Astrocyte of the cerebellum (primary cell): ENCODE measurements around the gene ZDHHC4.

Experiments used
- DNase-seq: peaks from one replicate; pipeline ENCODE4 v3.0.0-alpha.2; 2011; ENCODE audit warnings: low read depth
- H3K4me3 ChIP-seq: 2 replicates; pipeline ENCODE4 v1.5.1; 2011; ENCODE audit warnings: mild to moderate bottlenecking, low read depth, low read length, moderate library complexity
- in situ Hi-C: cut with HindIII; loops from 2 replicates; pipeline ENCODE4 v1.10.0; 2017; ENCODE audit warnings: low sequenced_read_pairs
- TF ChIP-seq, protein P1 (sequence below): IDR thresholded peaks from 2 replicates; pipeline ENCODE4 v1.5.1; 2012; ENCODE audit warnings: low read length, low read depth, moderate library complexity, mild to moderate bottlenecking; ENCODE audit errors: missing control alignments

Gene ZDHHC4

DNA sequence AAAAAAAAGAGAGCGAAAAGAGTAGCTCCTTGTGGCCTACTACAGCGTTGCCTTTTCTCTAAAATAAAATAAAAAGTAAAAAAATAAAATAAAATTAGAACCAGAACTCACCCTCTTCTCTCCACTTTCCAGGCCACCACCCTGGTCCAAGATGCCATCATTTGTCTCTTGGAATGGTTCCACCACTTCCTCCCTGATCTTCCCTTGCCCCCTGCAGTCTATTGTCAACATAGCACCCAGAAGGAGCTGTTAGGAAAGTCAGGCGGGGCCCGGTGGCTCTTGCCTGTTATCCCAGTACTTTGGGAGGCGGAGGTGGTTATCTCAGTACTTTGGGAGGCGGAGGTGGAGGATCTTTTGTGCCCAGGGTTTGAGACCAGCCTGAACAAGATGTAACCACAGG lies 18.4 kb upstream of the ZDHHC4 start:
- DNase-seq, result no peak
- TF ChIP-seq, protein P1, sequence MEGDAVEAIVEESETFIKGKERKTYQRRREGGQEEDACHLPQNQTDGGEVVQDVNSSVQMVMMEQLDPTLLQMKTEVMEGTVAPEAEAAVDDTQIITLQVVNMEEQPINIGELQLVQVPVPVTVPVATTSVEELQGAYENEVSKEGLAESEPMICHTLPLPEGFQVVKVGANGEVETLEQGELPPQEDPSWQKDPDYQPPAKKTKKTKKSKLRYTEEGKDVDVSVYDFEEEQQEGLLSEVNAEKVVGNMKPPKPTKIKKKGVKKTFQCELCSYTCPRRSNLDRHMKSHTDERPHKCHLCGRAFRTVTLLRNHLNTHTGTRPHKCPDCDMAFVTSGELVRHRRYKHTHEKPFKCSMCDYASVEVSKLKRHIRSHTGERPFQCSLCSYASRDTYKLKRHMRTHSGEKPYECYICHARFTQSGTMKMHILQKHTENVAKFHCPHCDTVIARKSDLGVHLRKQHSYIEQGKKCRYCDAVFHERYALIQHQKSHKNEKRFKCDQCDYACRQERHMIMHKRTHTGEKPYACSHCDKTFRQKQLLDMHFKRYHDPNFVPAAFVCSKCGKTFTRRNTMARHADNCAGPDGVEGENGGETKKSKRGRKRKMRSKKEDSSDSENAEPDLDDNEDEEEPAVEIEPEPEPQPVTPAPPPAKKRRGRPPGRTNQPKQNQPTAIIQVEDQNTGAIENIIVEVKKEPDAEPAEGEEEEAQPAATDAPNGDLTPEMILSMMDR, result no peak
- no peak overlapping the region for H3K4me3 ChIP-seq
- in situ Hi-C loops, result no loop called here

DNA sequence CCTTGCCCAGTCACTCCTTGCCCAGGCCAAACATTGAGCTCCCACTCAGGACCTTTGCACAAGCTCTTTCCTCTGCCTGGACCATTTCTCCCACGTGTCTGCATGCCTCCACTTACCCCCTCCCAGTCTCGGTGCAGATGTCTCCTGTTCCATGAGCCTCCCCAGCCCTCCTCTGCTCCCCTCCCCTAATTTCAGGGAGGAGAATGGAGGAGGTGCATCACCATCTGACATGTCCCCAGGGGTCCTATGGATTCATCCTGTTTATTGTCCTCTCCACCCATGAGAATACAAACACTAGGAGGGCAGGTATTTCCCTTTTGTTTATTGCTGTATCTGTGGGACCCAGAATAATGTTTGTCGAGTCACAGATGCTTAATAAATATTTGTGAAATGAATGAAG lies 17.4 kb upstream of the ZDHHC4 start:
- TF ChIP-seq, protein P1, result no peak
- DNase-seq, result no peak
- no peak overlapping the region for H3K4me3 ChIP-seq
- in situ Hi-C loops, result no loop called here

DNA sequence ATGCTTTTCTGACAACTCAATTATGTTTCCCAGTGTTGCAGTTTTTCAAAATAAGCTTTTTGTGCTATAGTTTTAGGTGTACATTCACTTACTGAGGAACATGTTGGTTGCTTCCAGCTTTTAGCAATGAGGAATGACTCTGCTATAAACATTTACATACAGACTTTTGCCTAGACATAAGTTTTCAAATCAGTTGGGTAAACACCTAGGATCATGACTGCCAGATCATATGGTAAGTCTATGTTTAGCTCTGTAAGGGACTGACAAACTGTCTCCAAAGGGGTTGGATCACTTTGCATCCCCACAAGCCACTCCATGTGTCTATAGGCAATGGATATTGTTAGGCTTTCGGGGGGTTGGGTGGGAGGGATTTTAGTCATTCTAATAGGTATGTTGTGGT lies 15.1 kb upstream of the ZDHHC4 start:
- TF ChIP-seq, protein P1, result no peak
- in situ Hi-C loops, result no loop called here
- no peak for DNase-seq
- H3K4me3 ChIP-seq, result no peak overlapping the region

DNA sequence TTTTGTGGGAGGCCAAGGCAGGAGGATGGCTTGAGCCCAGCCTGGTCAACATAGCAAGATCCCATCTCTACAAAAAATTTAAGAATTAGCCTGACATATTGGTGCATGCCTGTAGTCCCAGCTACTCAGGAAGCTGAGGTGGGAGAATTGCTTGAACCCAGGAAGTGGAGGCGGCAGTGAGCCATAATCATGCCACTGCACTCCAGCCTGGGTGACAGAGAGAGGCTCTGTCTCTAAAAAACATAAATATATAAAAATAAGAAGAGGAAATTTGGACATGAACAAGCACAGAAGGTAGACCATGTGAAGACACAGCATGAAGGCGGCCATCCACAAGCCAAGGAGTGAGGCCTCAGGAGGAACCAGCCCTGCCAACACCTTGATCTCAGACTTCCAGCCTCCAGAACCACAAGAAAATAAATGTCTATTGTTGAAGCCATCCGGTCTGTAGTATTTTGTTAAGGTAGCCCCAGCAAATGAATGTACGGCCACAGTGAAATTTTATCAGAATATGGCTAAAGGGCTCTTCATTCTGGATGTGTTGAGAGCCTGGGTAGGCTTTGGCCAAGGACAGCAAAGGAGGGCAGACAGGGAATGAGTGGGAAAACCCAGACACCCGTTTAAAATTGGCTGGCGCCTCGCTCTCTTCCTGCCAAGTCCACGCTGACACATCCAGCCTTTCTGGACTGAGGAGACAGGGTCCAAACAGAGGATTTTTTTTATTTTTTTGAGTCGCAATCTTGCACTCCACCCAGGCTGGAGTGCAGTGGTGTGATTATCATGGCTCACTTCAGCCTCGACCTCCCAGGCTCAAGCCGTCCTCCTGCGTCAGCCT lies 13.1 kb upstream of the ZDHHC4 start:
- in situ Hi-C loops, result no loop called here
- no peak for DNase-seq

DNA sequence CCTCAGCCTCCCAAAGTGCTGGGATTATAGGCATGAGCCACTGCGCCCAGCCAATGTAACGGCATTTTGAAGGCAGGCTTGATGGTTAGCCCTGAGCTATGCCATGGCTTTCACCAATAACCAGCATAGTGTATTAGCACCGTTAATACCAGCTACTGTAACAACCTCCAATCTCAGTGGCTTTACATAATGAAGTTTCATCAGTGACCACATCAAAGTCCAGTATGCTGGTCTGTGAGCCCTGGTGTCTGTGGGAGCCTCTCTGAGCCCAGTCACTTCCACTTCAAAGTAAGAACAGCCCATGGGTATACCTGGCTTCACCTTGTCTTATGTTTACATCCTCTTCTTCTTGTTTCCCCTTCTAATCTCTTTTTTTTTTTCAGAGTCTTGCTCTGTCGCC lies 11.6 kb upstream of the ZDHHC4 start:
- no peak overlapping the region for H3K4me3 ChIP-seq
- in situ Hi-C loops, result no loop called here
- DNase-seq, result no peak
- TF ChIP-seq, protein P1, result no peak

More for the DNA sequence above, 13.1 kb upstream of the ZDHHC4 start:
- TF ChIP-seq, protein P1, result no peak
- no peak overlapping the region for H3K4me3 ChIP-seq

GRCh38 chr7:6567886-6568285 lies 9.4 kb upstream of the ZDHHC4 start:
- no peak for DNase-seq
- TF ChIP-seq, protein P1, result no peak
- in situ Hi-C loops, result no loop called here
- no peak overlapping the region for H3K4me3 ChIP-seq
